Endothelial cell of umbilical vein (primary cell): ENCODE results near the gene PRKAR1B. TPM values are rescaled to one million over a fixed set of nuclear protein-coding genes. Genes with fewer than 3 reads are reported as not detected.

ENCODE experiments used
- BruUV-seq: library from RNA; stranded (reverse); fragments of 400-500 nt; replicated peaks from 2 replicates; lab custom pipeline; 2021; lab: Mats Ljungman, UMichigan
- CTCF ChIA-PET: fragments of 300-600, 350-600 bp; sonication (Branson Sonifier 250); formaldehyde crosslinking; loops from one replicate; lab custom pipeline; 2021; ENCODE audit warnings: antibody characterized with exemption, inconsistent platforms; lab: Charles Lee
- POLR2A ChIA-PET: fragments of 300-600, 350-600 bp; sonication (Branson Sonifier 250); formaldehyde crosslinking; loops from one replicate; lab custom pipeline; 2021; ENCODE audit warnings: antibody characterized with exemption, inconsistent platforms; lab: Charles Lee
- DNase-seq: peaks from one replicate; pipeline ENCODE4 v3.0.0-alpha.2; 2011; ENCODE audit warnings: low read depth, low spot score
- FAIRE-seq: peaks from 2 replicates; lab custom pipeline; 2011; peaks lifted over from hg19 to GRCh38; lab: Jason Lieb, UNC
- H2AFZ ChIP-seq: 2 replicates; pipeline ENCODE4 v1.6.0; 2012; ENCODE audit warnings: low read depth, low read length, control low read depth, inconsistent platforms
- H3K27ac ChIP-seq: 2 replicates; pipeline ENCODE4 v1.5.1; 2011; ENCODE audit warnings: low read depth, mild to moderate bottlenecking, control low read depth, low read length, moderate library complexity; ENCODE audit not compliant: insufficient read depth
- H3K27me3 ChIP-seq, 2 experiments: 2 replicates each; pipeline versions ENCODE4 v1.6.0 to v1.6.1; 2011; ENCODE audit warnings: low read length in 2 of 2, mixed read lengths in 1 of 2; ENCODE audit not compliant: control insufficient read depth in 2 of 2, insufficient read depth in 2 of 2
- H3K36me3 ChIP-seq, 2 experiments: 2 replicates in 1 of 2; 3 replicates in 1 of 2; pipeline ENCODE4 v1.5.1; 2011; ENCODE audit warnings: low read length in 2 of 2, mild to moderate bottlenecking in 1 of 2, moderate library complexity in 1 of 2; ENCODE audit not compliant: control insufficient read depth in 2 of 2, insufficient read depth in 2 of 2; ENCODE audit errors: extremely low read depth in 1 of 2
- H3K4me1 ChIP-seq: 3 replicates; pipeline ENCODE4 v1.5.1; 2011; ENCODE audit warnings: mild to moderate bottlenecking, low read length; ENCODE audit not compliant: control insufficient read depth, insufficient read depth; ENCODE audit errors: extremely low read depth
- H3K4me2 ChIP-seq: 2 replicates; pipeline ENCODE4 v1.6.1; 2011; ENCODE audit warnings: low read length, control low read depth, mixed read lengths; ENCODE audit not compliant: insufficient read depth
- H3K4me3 ChIP-seq, 3 experiments: fragments of 200-600 bp in 1 of 3; sonication (generic), shearing (Covaris generic) in 1 of 3; replicated peaks in 1 of 3; 2 replicates each; pipeline ENCODE4 v1.5.1; 2011 to 2016; ENCODE audit warnings: control low read depth in 3 of 3, low read length in 3 of 3, mild to moderate bottlenecking in 2 of 3, inconsistent platforms in 1 of 3, low read depth in 1 of 3, moderate library complexity in 1 of 3; ENCODE audit not compliant: insufficient read depth in 1 of 3
- H3K79me2 ChIP-seq: 2 replicates; pipeline ENCODE4 v1.6.0; 2012; ENCODE audit warnings: low read length, inconsistent platforms; ENCODE audit not compliant: control insufficient read depth, insufficient read depth
- H3K9ac ChIP-seq: replicated peaks from 2 replicates; pipeline ENCODE3; 2011; ENCODE audit warnings: low read length, control low read depth; ENCODE audit not compliant: insufficient read depth; ENCODE audit errors: extremely low read depth
- H3K9me1 ChIP-seq: replicated peaks from 3 replicates; pipeline ENCODE4 v1.6.0; 2011; ENCODE audit warnings: mild to moderate bottlenecking, low read length; ENCODE audit not compliant: control insufficient read depth, insufficient read depth; ENCODE audit errors: extremely low read depth
- H3K9me3 ChIP-seq: replicated peaks from 2 replicates; pipeline ENCODE4 v1.5.1; 2012; ENCODE audit warnings: low read length, inconsistent platforms; ENCODE audit not compliant: control insufficient read depth, insufficient read depth
- H4K20me1 ChIP-seq: replicated peaks from 2 replicates; pipeline ENCODE3; 2011; ENCODE audit warnings: mild to moderate bottlenecking, low read length; ENCODE audit not compliant: control insufficient read depth, insufficient read depth; ENCODE audit errors: extremely low read depth
- EZH2 ChIP-seq: IDR thresholded peaks from 2 replicates; pipeline ENCODE4 v1.6.1; 2012; ENCODE audit warnings: borderline replicate concordance, low read depth, mild to moderate bottlenecking, moderate library complexity, low read length, inconsistent platforms; ENCODE audit not compliant: severe bottlenecking
- FOS ChIP-seq: IDR thresholded peaks from 2 replicates; pipeline ENCODE4 v1.6.1; 2011; ENCODE audit warnings: mild to moderate bottlenecking, low read length, moderate library complexity, borderline replicate concordance; ENCODE audit not compliant: insufficient read depth
- GATA2 ChIP-seq: IDR thresholded peaks from 2 replicates; pipeline ENCODE4 v1.7.0; 2011; ENCODE audit warnings: low read depth, mild to moderate bottlenecking, moderate library complexity, mixed read lengths, low read length; ENCODE audit not compliant: insufficient read length, insufficient read depth
- JUN ChIP-seq: IDR thresholded peaks from 2 replicates; pipeline ENCODE4 v1.6.1; 2011; ENCODE audit warnings: borderline replicate concordance, low read depth; ENCODE audit not compliant: insufficient read length, insufficient read depth
- MYC ChIP-seq: IDR thresholded peaks from one replicate; pipeline ENCODE4 v1.6.1; 2011; ENCODE audit warnings: mild to moderate bottlenecking, low read depth, low read length
- POLR2A ChIP-seq: IDR thresholded peaks from 2 replicates; pipeline ENCODE4 v1.6.1; 2012; ENCODE audit warnings: low read depth, mild to moderate bottlenecking, control low read depth, low read length
- POLR2AphosphoS5 ChIP-seq: IDR thresholded peaks from 2 replicates; pipeline ENCODE4 v1.6.1; 2012; ENCODE audit warnings: low read depth, mild to moderate bottlenecking, control low read depth, low read length, moderate library complexity; ENCODE audit not compliant: insufficient read depth
- dilution Hi-C: fragments of 300-500 bp; cut with MboI; formaldehyde crosslinking; loops from one replicate; pipeline ENCODE4 v1.15.0; 2019; ENCODE audit warnings: low sequenced_read_pairs; ENCODE audit not compliant: extremely low pct_ligation_motif_present
- intact Hi-C: fragments of 100-400 bp; cut with micrococcal nuclease; formaldehyde crosslinking; loops from one replicate; pipeline ENCODE4 v1.10.0; 2022
- polyA plus RNA-seq, 4 experiments: library from polyadenylated mRNA; depleted of rRNA in 3 of 4; stranded (reverse) in 3 of 4; unstranded in 1 of 4; fragments of >200 nt; gene quantifications; 2 replicates each; pipeline versions ENCODE4 v1.2.1 to v1.2.3, GENCODE V29; 2011 to 2012; ENCODE audit warnings: missing spikeins in 1 of 4
- total RNA-seq: library from RNA; stranded (reverse); gene quantifications from 2 replicates; pipeline ENCODE4 v1.2.3, GENCODE V29; 2021
- TF ChIP-seq, protein P1 (sequence below): IDR thresholded peaks from 2 replicates; pipeline ENCODE4 v1.6.1; 2011; ENCODE audit not compliant: insufficient read depth, insufficient read length
- TF ChIP-seq, protein P2 (sequence below), 2 donors: IDR thresholded peaks; 1 replicate in 1 of 2; 2 replicates in 1 of 2; pipeline ENCODE4 v1.5.1; 2011; ENCODE audit warnings: low read length in 2 of 2, mild to moderate bottlenecking in 2 of 2, moderate library complexity in 2 of 2, control low read depth in 1 of 2, inconsistent platforms in 1 of 2, low read depth in 1 of 2; ENCODE audit not compliant: insufficient read depth in 1 of 2; ENCODE audit errors: extremely low read depth in 1 of 2

The PRKAR1B gene
- total and polyA plus RNA-seq, 2 donors (not counting 3 experiments of a cell fraction or from before 2014, with no cell fraction given), result 15.4 to 29.2 TPM

- ChIA-PET CTCF (interaction anchor here (1.7 kb wide), 1 partner anchor 203 kb away, joined by 3 read pairs; no protein-coding TSS in a partner anchor), POLR2A (no interaction called here)
- no peak for DNase-seq
- Histone ChIP-seq H3K27ac (no peak overlapping the region), H3K9ac (no peak overlapping the region), H4K20me1 (no peaks in the 10 kb centered on the region), H3K4me2 (no peak overlapping the region), H3K4me1 (peaks cover 18% of the 10 kb centered on the region), H3K27me3 (no peaks in the 10 kb centered on the region), H3K79me2 (no peaks in the 10 kb centered on the region), H3K4me3 (no peak overlapping the region), H3K9me1 (no peaks in the 10 kb centered on the region), H3K9me3 (no peaks in the 10 kb centered on the region), H2AFZ (no peak overlapping the region), H3K36me3 (no peaks in the 10 kb centered on the region)
- FAIRE-seq, result no peak
- TF ChIP-seq, protein P1, sequence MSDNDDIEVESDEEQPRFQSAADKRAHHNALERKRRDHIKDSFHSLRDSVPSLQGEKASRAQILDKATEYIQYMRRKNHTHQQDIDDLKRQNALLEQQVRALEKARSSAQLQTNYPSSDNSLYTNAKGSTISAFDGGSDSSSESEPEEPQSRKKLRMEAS, result no peak
- TF ChIP-seq POLR2A (no peak), POLR2AphosphoS5 (no peak), JUN (no peak), MYC (no peak), FOS (no peak), EZH2 (no peak)
- dilution Hi-C loops (no loop called here), intact Hi-C loops (no loop called here)
- no TSS peak for BruUV-seq
Observed at GRCh38 chr7:536231-536630, 190.8 kb downstream of the PRKAR1B start.

DNA sequence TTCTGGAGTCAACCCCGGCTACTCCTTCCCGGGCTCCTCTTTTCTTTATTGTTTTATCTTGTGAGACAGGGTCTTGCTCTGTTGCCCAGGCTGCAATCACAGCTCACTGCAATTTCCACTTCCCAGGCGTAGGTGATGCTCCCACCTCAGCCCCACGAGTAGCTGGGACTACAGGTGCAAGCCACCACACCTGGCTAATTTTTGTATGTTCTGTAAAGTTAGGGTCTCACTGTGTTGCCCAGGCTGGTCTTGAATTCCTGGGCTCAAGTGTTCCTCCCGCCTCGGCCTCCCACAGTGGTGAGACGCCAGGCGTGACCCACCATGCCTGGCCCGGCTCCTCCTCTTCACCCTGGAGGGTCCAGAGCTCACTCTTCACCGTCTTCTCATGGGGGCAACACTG, 192.1 kb downstream of the PRKAR1B start:
- no peaks in the 10 kb centered on the region for H3K79me2 ChIP-seq
- no peak overlapping the region for H2AFZ ChIP-seq
- dilution Hi-C loops (no loop called here), intact Hi-C loops (no loop called here)
- DNase-seq, result no peak
- H3K4me2 ChIP-seq, result no peak overlapping the region
- no peaks in the 10 kb centered on the region for H3K36me3 ChIP-seq
- no peaks in the 10 kb centered on the region for H3K27me3 ChIP-seq
- no TSS peak for BruUV-seq
- no peak for FAIRE-seq
- CTCF ChIA-PET, result interaction anchor here (1.7 kb wide), 1 partner anchor 202 kb away, joined by 3 read pairs; no protein-coding TSS in a partner anchor
- no peaks in the 10 kb centered on the region for H4K20me1 ChIP-seq
- POLR2A ChIA-PET, result no interaction called here
- no peak overlapping the region for H3K4me3 ChIP-seq
- no peak overlapping the region for H3K27ac ChIP-seq
- no peak overlapping the region for H3K9ac ChIP-seq
- TF ChIP-seq EZH2, result no peak
- TF ChIP-seq, protein P1, result no peak
- TF ChIP-seq JUN, result no peak
- no peak for TF ChIP-seq FOS
- TF ChIP-seq, protein P2, sequence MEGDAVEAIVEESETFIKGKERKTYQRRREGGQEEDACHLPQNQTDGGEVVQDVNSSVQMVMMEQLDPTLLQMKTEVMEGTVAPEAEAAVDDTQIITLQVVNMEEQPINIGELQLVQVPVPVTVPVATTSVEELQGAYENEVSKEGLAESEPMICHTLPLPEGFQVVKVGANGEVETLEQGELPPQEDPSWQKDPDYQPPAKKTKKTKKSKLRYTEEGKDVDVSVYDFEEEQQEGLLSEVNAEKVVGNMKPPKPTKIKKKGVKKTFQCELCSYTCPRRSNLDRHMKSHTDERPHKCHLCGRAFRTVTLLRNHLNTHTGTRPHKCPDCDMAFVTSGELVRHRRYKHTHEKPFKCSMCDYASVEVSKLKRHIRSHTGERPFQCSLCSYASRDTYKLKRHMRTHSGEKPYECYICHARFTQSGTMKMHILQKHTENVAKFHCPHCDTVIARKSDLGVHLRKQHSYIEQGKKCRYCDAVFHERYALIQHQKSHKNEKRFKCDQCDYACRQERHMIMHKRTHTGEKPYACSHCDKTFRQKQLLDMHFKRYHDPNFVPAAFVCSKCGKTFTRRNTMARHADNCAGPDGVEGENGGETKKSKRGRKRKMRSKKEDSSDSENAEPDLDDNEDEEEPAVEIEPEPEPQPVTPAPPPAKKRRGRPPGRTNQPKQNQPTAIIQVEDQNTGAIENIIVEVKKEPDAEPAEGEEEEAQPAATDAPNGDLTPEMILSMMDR (IDR thresholded peaks at IDR 0.05; ENCODE audit: extremely low read depth in 1 of 2, insufficient read depth in 1 of 2, low read depth in 1 of 2, low read length in 2 of 2), result no peak
- no peak for TF ChIP-seq GATA2
- no peak for TF ChIP-seq MYC
- TF ChIP-seq POLR2AphosphoS5, result no peak
- TF ChIP-seq POLR2A, result no peak
- H3K9me3 ChIP-seq, result no peaks in the 10 kb centered on the region
- H3K9me1 ChIP-seq, result no peaks in the 10 kb centered on the region
- peaks cover 18% of the 10 kb centered on the region for H3K4me1 ChIP-seq
